ENCODE results near the gene HOXD11. TPM values are rescaled to one million over a fixed set of nuclear protein-coding genes. Genes with fewer than 3 reads are reported as not detected.

HOXD11 gene
- total and polyA plus RNA-seq, 9 of the 15 experiments (the other 6 are each of a cell fraction or from before 2014, with no cell fraction given) = not detected

DNA sequence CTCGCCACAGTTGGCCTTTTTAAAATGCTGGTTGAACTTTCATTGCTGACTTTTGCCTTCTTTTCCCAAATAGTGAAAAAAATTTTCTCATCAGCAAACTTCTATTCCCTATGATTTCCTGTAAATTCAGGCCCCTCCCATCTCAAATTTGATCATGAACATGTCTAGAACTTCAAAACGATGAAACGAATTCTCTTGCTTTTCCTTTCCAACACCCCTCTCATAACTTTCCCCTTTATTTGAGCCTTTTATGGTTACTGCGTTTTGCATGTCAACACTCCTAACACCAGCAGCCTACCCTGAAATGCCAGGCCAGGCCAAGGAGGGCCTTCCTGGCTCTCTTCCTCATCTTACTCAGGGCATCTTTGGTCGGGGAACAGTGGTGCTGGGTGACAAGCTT is 16.2 kb upstream of the HOXD11 start (continued):
- TF ChIP-seq, protein P1, sequence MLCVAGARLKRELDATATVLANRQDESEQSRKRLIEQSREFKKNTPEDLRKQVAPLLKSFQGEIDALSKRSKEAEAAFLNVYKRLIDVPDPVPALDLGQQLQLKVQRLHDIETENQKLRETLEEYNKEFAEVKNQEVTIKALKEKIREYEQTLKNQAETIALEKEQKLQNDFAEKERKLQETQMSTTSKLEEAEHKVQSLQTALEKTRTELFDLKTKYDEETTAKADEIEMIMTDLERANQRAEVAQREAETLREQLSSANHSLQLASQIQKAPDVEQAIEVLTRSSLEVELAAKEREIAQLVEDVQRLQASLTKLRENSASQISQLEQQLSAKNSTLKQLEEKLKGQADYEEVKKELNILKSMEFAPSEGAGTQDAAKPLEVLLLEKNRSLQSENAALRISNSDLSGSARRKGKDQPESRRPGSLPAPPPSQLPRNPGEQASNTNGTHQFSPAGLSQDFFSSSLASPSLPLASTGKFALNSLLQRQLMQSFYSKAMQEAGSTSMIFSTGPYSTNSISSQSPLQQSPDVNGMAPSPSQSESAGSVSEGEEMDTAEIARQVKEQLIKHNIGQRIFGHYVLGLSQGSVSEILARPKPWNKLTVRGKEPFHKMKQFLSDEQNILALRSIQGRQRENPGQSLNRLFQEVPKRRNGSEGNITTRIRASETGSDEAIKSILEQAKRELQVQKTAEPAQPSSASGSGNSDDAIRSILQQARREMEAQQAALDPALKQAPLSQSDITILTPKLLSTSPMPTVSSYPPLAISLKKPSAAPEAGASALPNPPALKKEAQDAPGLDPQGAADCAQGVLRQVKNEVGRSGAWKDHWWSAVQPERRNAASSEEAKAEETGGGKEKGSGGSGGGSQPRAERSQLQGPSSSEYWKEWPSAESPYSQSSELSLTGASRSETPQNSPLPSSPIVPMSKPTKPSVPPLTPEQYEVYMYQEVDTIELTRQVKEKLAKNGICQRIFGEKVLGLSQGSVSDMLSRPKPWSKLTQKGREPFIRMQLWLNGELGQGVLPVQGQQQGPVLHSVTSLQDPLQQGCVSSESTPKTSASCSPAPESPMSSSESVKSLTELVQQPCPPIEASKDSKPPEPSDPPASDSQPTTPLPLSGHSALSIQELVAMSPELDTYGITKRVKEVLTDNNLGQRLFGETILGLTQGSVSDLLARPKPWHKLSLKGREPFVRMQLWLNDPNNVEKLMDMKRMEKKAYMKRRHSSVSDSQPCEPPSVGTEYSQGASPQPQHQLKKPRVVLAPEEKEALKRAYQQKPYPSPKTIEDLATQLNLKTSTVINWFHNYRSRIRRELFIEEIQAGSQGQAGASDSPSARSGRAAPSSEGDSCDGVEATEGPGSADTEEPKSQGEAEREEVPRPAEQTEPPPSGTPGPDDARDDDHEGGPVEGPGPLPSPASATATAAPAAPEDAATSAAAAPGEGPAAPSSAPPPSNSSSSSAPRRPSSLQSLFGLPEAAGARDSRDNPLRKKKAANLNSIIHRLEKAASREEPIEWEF (CRISPR knock-in tag; IDR thresholded peaks at IDR 0.05) = no peak
- TF ChIP-seq THRAP3 (IDR thresholded peaks at IDR 0.05; ENCODE audit: borderline replicate concordance) (no peak), ZNF41 (CRISPR knock-in tag; conservative IDR thresholded peaks at IDR 0.05) (no peak)
- TF ChIP-seq, protein P2, sequence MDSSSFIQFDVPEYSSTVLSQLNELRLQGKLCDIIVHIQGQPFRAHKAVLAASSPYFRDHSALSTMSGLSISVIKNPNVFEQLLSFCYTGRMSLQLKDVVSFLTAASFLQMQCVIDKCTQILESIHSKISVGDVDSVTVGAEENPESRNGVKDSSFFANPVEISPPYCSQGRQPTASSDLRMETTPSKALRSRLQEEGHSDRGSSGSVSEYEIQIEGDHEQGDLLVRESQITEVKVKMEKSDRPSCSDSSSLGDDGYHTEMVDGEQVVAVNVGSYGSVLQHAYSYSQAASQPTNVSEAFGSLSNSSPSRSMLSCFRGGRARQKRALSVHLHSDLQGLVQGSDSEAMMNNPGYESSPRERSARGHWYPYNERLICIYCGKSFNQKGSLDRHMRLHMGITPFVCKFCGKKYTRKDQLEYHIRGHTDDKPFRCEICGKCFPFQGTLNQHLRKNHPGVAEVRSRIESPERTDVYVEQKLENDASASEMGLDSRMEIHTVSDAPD (CRISPR knock-in tag; IDR thresholded peaks at IDR 0.05) = no peak

All from K562 (cell line).